ENCODE data around the gene POLR1F. TPM values are rescaled to one million over a fixed set of nuclear protein-coding genes. Genes with fewer than 3 reads are reported as not detected.

The POLR1F gene, protein sequence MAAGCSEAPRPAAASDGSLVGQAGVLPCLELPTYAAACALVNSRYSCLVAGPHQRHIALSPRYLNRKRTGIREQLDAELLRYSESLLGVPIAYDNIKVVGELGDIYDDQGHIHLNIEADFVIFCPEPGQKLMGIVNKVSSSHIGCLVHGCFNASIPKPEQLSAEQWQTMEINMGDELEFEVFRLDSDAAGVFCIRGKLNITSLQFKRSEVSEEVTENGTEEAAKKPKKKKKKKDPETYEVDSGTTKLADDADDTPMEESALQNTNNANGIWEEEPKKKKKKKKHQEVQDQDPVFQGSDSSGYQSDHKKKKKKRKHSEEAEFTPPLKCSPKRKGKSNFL
- total RNA-seq = 13.1 and 14.5 TPM in 2 replicates

DNA sequence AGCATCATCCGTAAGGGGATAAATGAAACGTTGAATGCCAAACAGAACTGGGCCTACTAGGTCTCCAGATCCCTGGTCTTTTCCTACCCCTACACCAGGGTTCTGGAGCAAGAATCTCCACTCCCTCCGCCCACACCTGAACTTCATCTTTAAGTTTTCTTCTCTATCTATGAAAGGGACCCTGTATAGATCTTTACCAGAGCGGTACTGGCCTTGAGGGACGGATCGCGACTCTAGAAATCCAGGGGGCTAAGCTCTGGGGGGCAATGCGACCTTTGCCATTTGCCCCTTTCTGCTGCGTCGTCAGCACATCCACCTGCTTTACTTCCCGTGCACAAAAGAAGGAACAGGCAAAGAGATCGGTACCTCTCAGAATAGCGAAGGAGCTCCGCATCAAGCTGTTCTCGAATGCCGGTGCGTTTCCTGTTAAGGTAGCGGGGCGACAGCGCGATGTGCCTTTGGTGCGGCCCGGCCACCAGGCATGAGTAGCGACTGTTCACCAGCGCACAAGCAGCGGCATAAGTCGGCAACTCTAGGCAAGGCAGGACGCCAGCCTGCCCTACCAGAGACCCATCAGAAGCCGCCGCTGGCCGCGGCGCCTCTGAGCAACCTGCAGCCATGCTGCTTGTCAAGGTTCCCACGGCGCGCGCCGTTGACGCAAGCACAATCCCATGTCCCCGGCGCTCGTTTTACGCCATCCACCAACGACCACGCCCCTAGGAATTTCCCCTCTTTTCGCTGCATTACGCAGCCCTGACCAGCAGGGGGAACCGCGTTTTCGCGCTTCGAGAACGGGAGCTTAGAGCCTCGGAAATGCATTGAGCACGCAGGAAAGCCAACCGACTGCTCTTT, at the start of gene POLR1F:
Gene POLR1F, minus strand, starts transcription at position 641 of the 852 bp plus-strand sequence. Its CDS starts 21 bp downstream, at position 620.

Other genes with a start within 250 kb of the POLR1F start
- gene TMEM196, start 64.6 kb upstream of the POLR1F start, total RNA-seq = not detected in 2 replicates

All from aortic smooth muscle cell (primary cell).